Lower leg skin (tissue), 3 donors: ENCODE measurements around the gene MAP3K14.

Experiments used
- POLR2A ChIP-seq, 2 donors: fragments of 450-650 bp; IDR thresholded peaks; one replicate each; pipeline ENCODE4 v1.6.1; 2016 to 2017; ENCODE audit warnings: antibody characterized with exemption in 2 of 2, mild to moderate bottlenecking in 1 of 2, moderate library complexity in 1 of 2
- TF ChIP-seq, protein P1 (sequence below), 3 donors: fragments of 450-650 bp; IDR thresholded peaks; one replicate each; pipeline ENCODE4 v1.5.1; 2016; ENCODE audit warnings: antibody characterized with exemption in 3 of 3, mild to moderate bottlenecking in 3 of 3, moderate library complexity in 2 of 3

DNA sequence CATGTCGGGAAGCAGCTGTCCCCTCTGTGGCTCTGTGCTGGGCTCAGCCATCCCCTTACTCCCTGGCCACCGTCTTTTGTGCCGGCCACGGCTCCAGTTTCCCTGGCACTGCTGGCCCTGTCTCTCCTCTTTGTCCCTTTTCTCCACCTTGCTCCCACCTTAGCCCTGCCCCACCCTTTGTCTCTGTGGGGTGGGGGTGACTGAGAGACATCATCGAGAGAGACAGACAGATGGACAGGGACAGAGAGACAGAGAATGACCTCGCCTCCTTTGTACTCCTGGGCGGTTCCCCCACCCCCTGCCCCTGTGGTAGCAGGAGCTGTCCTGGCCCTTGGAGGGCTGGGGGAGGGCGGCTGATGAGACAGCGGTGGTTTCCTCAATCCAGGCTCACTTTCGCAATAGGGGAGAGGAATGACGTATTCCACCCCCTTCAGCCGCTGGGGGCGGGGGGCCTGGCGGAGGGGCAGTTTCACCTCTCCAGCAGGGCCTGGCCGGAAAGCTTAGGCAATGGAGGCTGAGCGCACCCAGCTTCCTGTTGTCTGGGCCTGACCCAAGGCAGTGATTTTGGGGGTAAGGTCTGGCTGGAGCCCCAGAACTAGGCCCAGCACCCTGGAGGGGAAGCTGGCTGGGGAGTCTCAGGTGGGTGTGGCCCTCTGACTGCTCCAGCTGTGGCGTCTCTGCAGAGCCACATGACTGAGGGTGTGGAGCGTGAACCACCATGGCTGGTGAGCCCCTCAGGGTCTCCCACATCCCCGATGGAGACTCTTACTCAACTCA is 87.9 kb downstream of the MAP3K14 start:
- TF ChIP-seq POLR2A (IDR thresholded peaks at IDR 0.05), result no peak
- TF ChIP-seq, protein P1, sequence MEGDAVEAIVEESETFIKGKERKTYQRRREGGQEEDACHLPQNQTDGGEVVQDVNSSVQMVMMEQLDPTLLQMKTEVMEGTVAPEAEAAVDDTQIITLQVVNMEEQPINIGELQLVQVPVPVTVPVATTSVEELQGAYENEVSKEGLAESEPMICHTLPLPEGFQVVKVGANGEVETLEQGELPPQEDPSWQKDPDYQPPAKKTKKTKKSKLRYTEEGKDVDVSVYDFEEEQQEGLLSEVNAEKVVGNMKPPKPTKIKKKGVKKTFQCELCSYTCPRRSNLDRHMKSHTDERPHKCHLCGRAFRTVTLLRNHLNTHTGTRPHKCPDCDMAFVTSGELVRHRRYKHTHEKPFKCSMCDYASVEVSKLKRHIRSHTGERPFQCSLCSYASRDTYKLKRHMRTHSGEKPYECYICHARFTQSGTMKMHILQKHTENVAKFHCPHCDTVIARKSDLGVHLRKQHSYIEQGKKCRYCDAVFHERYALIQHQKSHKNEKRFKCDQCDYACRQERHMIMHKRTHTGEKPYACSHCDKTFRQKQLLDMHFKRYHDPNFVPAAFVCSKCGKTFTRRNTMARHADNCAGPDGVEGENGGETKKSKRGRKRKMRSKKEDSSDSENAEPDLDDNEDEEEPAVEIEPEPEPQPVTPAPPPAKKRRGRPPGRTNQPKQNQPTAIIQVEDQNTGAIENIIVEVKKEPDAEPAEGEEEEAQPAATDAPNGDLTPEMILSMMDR (IDR thresholded peaks at IDR 0.05), result no peak
